ENCODE measurements around the gene FYN. TPM values are rescaled to one million over a fixed set of nuclear protein-coding genes. Genes with fewer than 3 reads are reported as not detected.

Gene FYN
- total and polyA plus RNA-seq, 10 of the 15 experiments (the other 5 are each of a cell fraction or from before 2014, with no cell fraction given): 51.4 to 247 (median 138) TPM

- Histone ChIP-seq H3K27ac (ENCODE audit: control insufficient read depth, insufficient read depth) (no peak overlapping the region), H3K9me3 (replicated peaks; ENCODE audit: control insufficient read depth, insufficient read depth, low read length) (no peaks in the 10 kb centered on the region), H3K27me3 (replicated peaks in 1 of 2; ENCODE audit: control insufficient read depth in 2 of 2, insufficient read depth in 2 of 2, low read length in 1 of 2) (no peaks in the 10 kb centered on the region), H4K20me1 (ENCODE audit: control insufficient read depth, insufficient read depth) (no peaks in the 10 kb centered on the region), H3K9ac (ENCODE audit: control insufficient read depth, insufficient read depth, low read length) (no peak overlapping the region), H2AFZ (ENCODE audit: control insufficient read depth, low read depth, low read length) (no peak overlapping the region), H3K36me3 (ENCODE audit: control insufficient read depth in 2 of 2, insufficient read depth in 2 of 2, low read length in 1 of 2) (no peaks in the 10 kb centered on the region), H3K4me2 (ENCODE audit: control insufficient read depth, insufficient read depth) (no peak overlapping the region), H3K4me3 (no peak overlapping the region), H3K4me1 (ENCODE audit: control insufficient read depth, insufficient read depth, low read length) (no peaks in the 10 kb centered on the region), H3K79me2 (ENCODE audit: control insufficient read depth, insufficient read depth, low read length) (no peaks in the 10 kb centered on the region)
- intact Hi-C loops (cut with micrococcal nuclease; ENCODE audit: unreplicated experiment): no loop called here
- ChIA-PET RAD21 (ENCODE audit: unreplicated experiment) (no interaction called here), SMC1A (ENCODE audit: uncharacterized antibody, unreplicated experiment) (interaction anchor here (0.7 to 0.9 kb wide), 2 partner anchors 17 to 29 kb away, joined by 3 read pairs; no protein-coding TSS in a partner anchor), POLR2A (no interaction called here), CTCF (interaction anchor here (0.7 to 5.5 kb wide), 5 partner anchors 220 to 588 kb away, joined by 3 to 47 read pairs (median 4); a partner anchor contains a TSS)
- TF ChIP-seq FOXK2 (IDR thresholded peaks at IDR 0.05) (no peak), ZNF24 (IDR thresholded peaks at IDR 0.05) (no peak), CBX3 (IDR thresholded peaks at IDR 0.05; ENCODE audit: borderline replicate concordance, low read depth) (no peak), ZSCAN29 (IDR thresholded peaks at IDR 0.05) (no peak), ZNF207 (IDR thresholded peaks at IDR 0.05; ENCODE audit: borderline replicate concordance) (no peak), CHD2 (IDR thresholded peaks at IDR 0.05; ENCODE audit: borderline replicate concordance, low read depth, low read length) (no peak), IKZF2 (IDR thresholded peaks at IDR 0.05) (no peak), WRNIP1 (IDR thresholded peaks at IDR 0.05; ENCODE audit: borderline replicate concordance, low read depth, low read length) (no peak), GATAD2B (conservative IDR thresholded peaks at IDR 0.05; ENCODE audit: low read depth) (no peak), MTA2 (IDR thresholded peaks at IDR 0.05; ENCODE audit: low read depth) (no peak), IRF4 (IDR thresholded peaks at IDR 0.05; ENCODE audit: low read depth, low read length) (no peak), ZNF592 (IDR thresholded peaks at IDR 0.05) (no peak), NBN (IDR thresholded peaks at IDR 0.05) (no peak), SIX5 (IDR thresholded peaks at IDR 0.05; ENCODE audit: low read depth, low read length, severe bottlenecking) (no peak), MLLT1 (IDR thresholded peaks at IDR 0.05) (no peak), BMI1 (IDR thresholded peaks at IDR 0.05; ENCODE audit: borderline replicate concordance) (no peak)
- DNase-seq (ENCODE audit: low read depth, low spot score) (no peak), FAIRE-seq (no peak), ATAC-seq (no peak)
- WGBS (ENCODE audit: insufficient coverage, insufficient replicate concordance, low lambda C conversion rate, missing lambda C conversion rate): 44% methylated on average over 2 of the region's 2 CpGs
- no TSS peak for BruUV-seq (replicated peaks)
- in situ Hi-C loops (cut with MboI): no loop called here
Measured at GRCh38 chr6:111646034-111646433, 227.2 kb downstream of the FYN start.
